Heart left ventricle (tissue), 13 donors: ENCODE measurements around the gene SNX19.

ENCODE experiments used
- POLR2A ChIP-seq, 2 donors: fragments of 450-650 bp; IDR thresholded peaks; one replicate each; pipeline ENCODE4 v1.6.1; 2017; ENCODE audit warnings: antibody characterized with exemption in 2 of 2, mild to moderate bottlenecking in 2 of 2, moderate library complexity in 2 of 2
- TF ChIP-seq, protein P1 (sequence below), 12 donors: fragments of 200-600 bp; sonication (generic) in 4 of 12; IDR thresholded peaks; one replicate each; pipeline versions ENCODE4 v1.5.0 to v1.8.0; 2018 to 2022; ENCODE audit warnings: antibody characterized with exemption in 12 of 12, mild to moderate bottlenecking in 5 of 12
- donor health status: ischemic (EF 13 %, LVEDD 7.1; RV severe dilation, severe dysfunction).
- donor health status: DM: no; HTN: yes; CAD: no.
- donor health status: DM: no; HTN: no; CAD: no.
- donor health status: ischemic (EF 25% LVEDD 6.9; RV normal size, moderate dysfunction).
- donor health status: ischemic (EF 25% LVEDD 5.7; RV mildly dilated, moderate dysfunction).
- donor health status: ischemic (EF 35%, LVEDD 5.7; RV mildly dilated, moderate dysfunction).
- donor health status: nonischemic (EF 11% LVEDD 7.7; RV severe dilation, severe dysfunction).
- donor health status: DM: yes; HTN: yes; CAD: no.
- donor health status: PGD.
- donor health status: ischemic (EF 29% LVEDD 5.4; RV normal size, mild dysfunction).
- donor health status: nonischemic (EF 23%, LVEDD 6.1; RV moderate dilation, normal function).

DNA sequence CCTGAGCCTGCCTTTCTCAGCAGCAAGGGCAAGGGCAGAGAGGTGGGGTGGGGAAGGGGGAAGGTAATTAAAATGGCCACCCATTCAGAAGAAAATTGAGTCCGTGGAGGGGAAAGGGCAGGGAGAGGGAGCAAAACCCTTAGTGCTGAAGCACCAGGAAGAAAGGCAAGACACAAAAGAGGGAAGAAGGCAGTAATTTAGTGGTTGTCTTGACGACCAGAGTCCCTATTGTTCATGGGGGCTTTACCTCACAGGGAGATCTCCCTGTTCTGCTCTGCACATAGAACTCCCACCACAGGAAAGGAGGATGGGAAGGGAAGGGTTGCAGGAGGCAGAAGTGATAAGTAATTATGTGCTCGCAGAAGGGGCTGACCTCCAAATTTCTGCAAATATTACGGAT, 23.4 kb downstream of the SNX19 start:
- no peak for TF ChIP-seq POLR2A (IDR thresholded peaks at IDR 0.05)
- TF ChIP-seq, protein P1, sequence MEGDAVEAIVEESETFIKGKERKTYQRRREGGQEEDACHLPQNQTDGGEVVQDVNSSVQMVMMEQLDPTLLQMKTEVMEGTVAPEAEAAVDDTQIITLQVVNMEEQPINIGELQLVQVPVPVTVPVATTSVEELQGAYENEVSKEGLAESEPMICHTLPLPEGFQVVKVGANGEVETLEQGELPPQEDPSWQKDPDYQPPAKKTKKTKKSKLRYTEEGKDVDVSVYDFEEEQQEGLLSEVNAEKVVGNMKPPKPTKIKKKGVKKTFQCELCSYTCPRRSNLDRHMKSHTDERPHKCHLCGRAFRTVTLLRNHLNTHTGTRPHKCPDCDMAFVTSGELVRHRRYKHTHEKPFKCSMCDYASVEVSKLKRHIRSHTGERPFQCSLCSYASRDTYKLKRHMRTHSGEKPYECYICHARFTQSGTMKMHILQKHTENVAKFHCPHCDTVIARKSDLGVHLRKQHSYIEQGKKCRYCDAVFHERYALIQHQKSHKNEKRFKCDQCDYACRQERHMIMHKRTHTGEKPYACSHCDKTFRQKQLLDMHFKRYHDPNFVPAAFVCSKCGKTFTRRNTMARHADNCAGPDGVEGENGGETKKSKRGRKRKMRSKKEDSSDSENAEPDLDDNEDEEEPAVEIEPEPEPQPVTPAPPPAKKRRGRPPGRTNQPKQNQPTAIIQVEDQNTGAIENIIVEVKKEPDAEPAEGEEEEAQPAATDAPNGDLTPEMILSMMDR (IDR thresholded peaks at IDR 0.05) = no peak
